ENCODE data around the gene EBPL.

DNA sequence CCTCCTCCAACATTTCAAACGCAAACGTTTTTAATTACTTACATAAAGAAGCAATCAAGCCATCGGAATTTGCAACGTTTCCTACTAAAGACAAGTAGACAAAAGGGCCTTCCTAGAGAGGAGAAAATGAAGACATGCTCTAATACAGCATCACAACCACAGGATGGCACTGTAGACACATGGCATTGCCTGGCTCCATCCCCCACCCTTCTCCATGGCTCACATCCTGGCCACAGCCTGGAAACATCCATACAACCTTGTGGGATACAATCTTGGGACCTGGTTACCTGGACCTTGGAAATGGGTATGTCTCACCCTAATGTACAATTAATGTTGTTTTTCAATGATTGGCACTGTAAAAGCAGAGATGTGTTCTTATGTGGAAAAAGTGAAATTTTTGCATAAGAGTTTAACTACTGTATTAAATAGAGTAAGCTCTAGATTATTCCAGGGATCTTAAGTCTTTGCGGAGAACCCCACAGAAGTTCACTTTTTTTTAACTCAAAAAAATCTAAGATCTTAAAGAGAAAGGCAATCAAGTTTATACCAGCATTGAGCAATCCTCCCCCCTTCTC, 21.5 kb downstream of the EBPL start:
- TF ChIP-seq EZH2 (IDR thresholded peaks at IDR 0.05; ENCODE audit: insufficient read depth, poor library complexity, severe bottlenecking): no peak
- TF ChIP-seq EZH2phosphoT487 (IDR thresholded peaks at IDR 0.05; ENCODE audit: insufficient read depth, low read depth): no peak

Data from GM23248 (cell line).